NK-92 (cell line): Measurements from ENCODE around the gene GSAP.
"Not testable (repeated sequence)": the region's sequence is repeated elsewhere in the genome, so short reads cannot be mapped to it uniquely, and the experiment has no call there.

Experiments
- DNase-seq: peaks from one replicate; lab custom pipeline; 2025; ENCODE audit not compliant: unreplicated experiment; lab: John Stamatoyannopoulos, UW

Gene GSAP

GRCh38 chr7:77289387-77289786, 126.8 kb downstream of the GSAP start:
- DNase-seq = no peak

- DNase-seq = no peak
These were observed 127.4 kb downstream of the GSAP start for GRCh38 chr7:77288676-77289320.

GRCh38 chr7:77284616-77285015, 131.5 kb downstream of the GSAP start:
- DNase-seq = no peak

- DNase-seq = no peak
These were observed 132.1 kb downstream of the GSAP start for GRCh38 chr7:77284005-77284404.

- DNase-seq = no peak
These were observed 133.3 kb downstream of the GSAP start for GRCh38 chr7:77282897-77283296.

GRCh38 chr7:77281780-77282478, 134.2 kb downstream of the GSAP start:
- DNase-seq = no peak

- no peak for DNase-seq
These were observed 140.0 kb downstream of the GSAP start for GRCh38 chr7:77276120-77276519.

- not testable (repeated sequence) for DNase-seq
These were observed 140.5 kb downstream of the GSAP start for GRCh38 chr7:77275663-77276062.

- DNase-seq = no peak
These were observed 144.4 kb downstream of the GSAP start for GRCh38 chr7:77271766-77272165.

- no peak for DNase-seq
These were observed 146.1 kb downstream of the GSAP start for GRCh38 chr7:77270094-77270480.

GRCh38 chr7:77269360-77270093, 146.6 kb downstream of the GSAP start:
- no peak for DNase-seq

- no peak for DNase-seq
These were observed 149.8 kb downstream of the GSAP start for GRCh38 chr7:77266291-77266794.

- DNase-seq = no peak
These were observed 150.5 kb downstream of the GSAP start for GRCh38 chr7:77265666-77266065.

GRCh38 chr7:77262316-77262715, 153.8 kb downstream of the GSAP start:
- no peak for DNase-seq
